HG03575 (cell line): ENCODE results near the gene DLX6.

Source experiments
- ATAC-seq: cut with Tn5 transposase; IDR thresholded peaks from one replicate; pipeline ENCODE4 v1.9.1; 2021; ENCODE audit not compliant: unreplicated experiment, insufficient number of reproducible peaks, low FRiP score; ENCODE audit errors: extremely low read depth

Gene DLX6

GRCh38 chr7:97005183-97006054, at the start of gene DLX6:
TSS of gene DLX6 (plus strand) at chr7:97005553. CDS start at chr7:97005978, 425 bp downstream.
- ATAC-seq, result no peak

- ATAC-seq, result no peak
Measured at GRCh38 chr7:96959135-96959534, 46.2 kb upstream of the DLX6 start.

- ATAC-seq, result no peak
Measured at GRCh38 chr7:96962221-96962885, 43.0 kb upstream of the DLX6 start.

GRCh38 chr7:96968981-96969380, 36.4 kb upstream of the DLX6 start:
- no peak for ATAC-seq

- ATAC-seq, result no peak
Measured at GRCh38 chr7:96970739-96971138, 34.6 kb upstream of the DLX6 start.

- ATAC-seq, result no peak
Measured at GRCh38 chr7:96973986-96974385, 31.4 kb upstream of the DLX6 start.

- ATAC-seq, result no peak
Measured at GRCh38 chr7:96976106-96976505, 29.2 kb upstream of the DLX6 start.

GRCh38 chr7:96977445-96977844, 27.9 kb upstream of the DLX6 start:
- ATAC-seq, result no peak

- no peak for ATAC-seq
Measured at GRCh38 chr7:96979551-96980276, 25.6 kb upstream of the DLX6 start.

- no peak for ATAC-seq
Measured at GRCh38 chr7:96982586-96982985, 22.8 kb upstream of the DLX6 start.

- ATAC-seq, result no peak
Measured at GRCh38 chr7:96985992-96986391, 19.4 kb upstream of the DLX6 start.

GRCh38 chr7:96986901-96987300, 18.5 kb upstream of the DLX6 start:
- ATAC-seq, result no peak

- no peak for ATAC-seq
Measured at GRCh38 chr7:96987719-96988118, 17.6 kb upstream of the DLX6 start.

GRCh38 chr7:96989241-96989858, 16.0 kb upstream of the DLX6 start:
- ATAC-seq, result no peak

- no peak for ATAC-seq
Measured at GRCh38 chr7:96989859-96990317, 15.5 kb upstream of the DLX6 start.

- ATAC-seq, result no peak
Measured at GRCh38 chr7:96991546-96992191, 13.7 kb upstream of the DLX6 start.

GRCh38 chr7:96992192-96993005, 13.0 kb upstream of the DLX6 start:
- ATAC-seq, result no peak
